ENCODE data around the gene DPAGT1. TPM values are rescaled to one million over a fixed set of nuclear protein-coding genes. Genes with fewer than 3 reads are reported as not detected.

Gene DPAGT1
- total RNA-seq, 3 donors from 2014 or later, result 36.9 to 48.2 (median 39.5) TPM

DNA sequence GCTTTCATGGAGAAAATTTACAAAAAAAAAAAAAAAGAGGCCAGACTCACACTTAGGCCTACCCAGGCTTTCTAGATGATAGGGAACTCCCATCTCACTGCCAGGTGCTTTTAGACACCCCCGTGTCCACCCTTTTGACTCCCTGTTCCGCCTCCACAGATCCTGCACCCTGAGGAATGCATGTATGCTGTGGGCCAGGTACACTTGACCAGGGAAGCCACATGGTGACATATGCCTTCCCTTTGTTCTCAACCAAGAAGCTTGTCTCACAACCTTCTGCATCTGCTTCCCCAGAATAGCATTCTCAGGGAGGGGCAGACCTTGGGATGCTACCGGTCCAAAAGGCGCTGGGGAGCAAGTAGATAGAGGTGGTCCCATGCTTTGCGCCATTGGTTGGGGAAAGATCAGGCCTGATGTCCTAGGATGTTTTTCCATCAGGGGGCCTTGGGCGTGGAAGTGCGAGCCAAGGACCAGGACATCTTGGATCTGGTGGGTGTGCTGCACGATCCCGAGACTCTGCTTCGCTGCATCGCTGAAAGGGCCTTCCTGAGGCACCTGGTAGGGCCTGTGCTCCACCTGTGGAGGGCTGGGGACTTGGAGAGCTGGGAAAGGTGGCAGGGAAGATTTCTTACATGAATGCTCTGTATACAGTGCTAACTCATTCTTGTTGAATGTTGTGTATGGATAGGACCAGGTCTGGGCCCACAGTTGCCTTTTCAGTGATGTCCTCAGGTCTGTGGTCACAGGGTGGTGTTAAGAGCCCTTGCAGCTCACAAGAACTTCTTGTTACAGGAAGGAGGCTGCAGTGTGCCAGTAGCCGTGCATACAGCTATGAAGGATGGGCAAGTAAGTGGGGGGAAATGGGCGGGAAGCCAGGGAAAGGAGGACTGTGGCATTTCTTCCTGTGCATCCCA, 9.4 kb downstream of the DPAGT1 start:
- ATAC-seq, result no peak
- H3K4me3 ChIP-seq, result no peak overlapping the region
- no peak for DNase-seq

DNA sequence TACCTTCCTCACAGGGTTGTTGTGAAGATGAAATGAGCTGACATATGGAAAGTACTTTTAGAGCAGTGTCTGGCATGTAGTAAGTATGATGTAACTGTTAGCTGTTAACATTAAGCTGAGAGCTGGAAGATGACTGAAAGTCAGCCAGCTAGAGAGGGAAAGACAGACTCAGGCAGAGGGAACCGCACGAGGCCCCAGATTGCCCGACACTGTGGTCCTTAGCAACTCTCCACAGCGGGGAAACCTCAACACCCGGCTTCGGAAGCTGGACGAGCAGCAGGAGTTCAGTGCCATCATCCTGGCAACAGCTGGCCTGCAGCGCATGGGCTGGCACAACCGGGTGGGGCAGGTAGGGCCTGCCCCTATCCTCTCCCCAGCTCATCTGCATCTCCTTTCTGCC, 10.5 kb downstream of the DPAGT1 start:
- ATAC-seq, result no peak
- no peak overlapping the region for H3K4me3 ChIP-seq
- peaks cover 17% of the 10 kb centered on the region for H3K4me1 ChIP-seq (ENCODE audit: low read depth)
- intact Hi-C loops (cut with DNase I, micrococcal nuclease), result no loop called here
- no peaks in the 10 kb centered on the region for H3K36me3 ChIP-seq (ENCODE audit: low read depth)
- H3K9me3 ChIP-seq, result no peaks in the 10 kb centered on the region
- TF ChIP-seq, protein P1, sequence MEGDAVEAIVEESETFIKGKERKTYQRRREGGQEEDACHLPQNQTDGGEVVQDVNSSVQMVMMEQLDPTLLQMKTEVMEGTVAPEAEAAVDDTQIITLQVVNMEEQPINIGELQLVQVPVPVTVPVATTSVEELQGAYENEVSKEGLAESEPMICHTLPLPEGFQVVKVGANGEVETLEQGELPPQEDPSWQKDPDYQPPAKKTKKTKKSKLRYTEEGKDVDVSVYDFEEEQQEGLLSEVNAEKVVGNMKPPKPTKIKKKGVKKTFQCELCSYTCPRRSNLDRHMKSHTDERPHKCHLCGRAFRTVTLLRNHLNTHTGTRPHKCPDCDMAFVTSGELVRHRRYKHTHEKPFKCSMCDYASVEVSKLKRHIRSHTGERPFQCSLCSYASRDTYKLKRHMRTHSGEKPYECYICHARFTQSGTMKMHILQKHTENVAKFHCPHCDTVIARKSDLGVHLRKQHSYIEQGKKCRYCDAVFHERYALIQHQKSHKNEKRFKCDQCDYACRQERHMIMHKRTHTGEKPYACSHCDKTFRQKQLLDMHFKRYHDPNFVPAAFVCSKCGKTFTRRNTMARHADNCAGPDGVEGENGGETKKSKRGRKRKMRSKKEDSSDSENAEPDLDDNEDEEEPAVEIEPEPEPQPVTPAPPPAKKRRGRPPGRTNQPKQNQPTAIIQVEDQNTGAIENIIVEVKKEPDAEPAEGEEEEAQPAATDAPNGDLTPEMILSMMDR (IDR thresholded peaks at IDR 0.05), result no peak
- no peak for DNase-seq

More for the DNA sequence above, 9.4 kb downstream of the DPAGT1 start:
- TF ChIP-seq, protein P1 (IDR thresholded peaks at IDR 0.05), result no peak
- intact Hi-C loops (cut with DNase I, micrococcal nuclease), result no loop called here
- Histone ChIP-seq H3K36me3 (ENCODE audit: low read depth) (no peaks in the 10 kb centered on the region), H3K9me3 (no peaks in the 10 kb centered on the region), H3K4me1 (ENCODE audit: low read depth) (peaks cover 16% of the 10 kb centered on the region)

DNA sequence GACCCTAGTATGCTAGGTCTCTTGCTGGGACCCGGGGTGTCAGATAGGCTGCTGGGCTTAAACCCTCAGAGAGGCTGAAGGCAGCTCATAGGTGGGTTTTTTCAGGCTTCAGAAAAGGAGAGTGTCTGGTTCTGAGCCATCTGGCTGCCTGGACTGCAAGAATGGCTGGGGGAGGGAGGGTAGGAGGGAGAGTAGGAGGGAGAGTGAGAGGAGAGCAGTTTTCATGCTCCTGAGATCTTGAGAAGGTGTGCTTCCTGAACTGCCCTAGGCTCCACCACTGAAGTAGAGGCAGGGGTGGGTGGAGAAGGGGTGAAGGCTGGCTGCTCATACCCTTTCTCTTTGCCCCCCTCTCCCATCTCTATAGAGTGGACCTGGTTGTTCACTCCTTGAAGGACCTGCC, 12.3 kb downstream of the DPAGT1 start:
- TF ChIP-seq, protein P1 (IDR thresholded peaks at IDR 0.05), result no peak
- Histone ChIP-seq H3K4me3 (no peak overlapping the region), H3K4me1 (ENCODE audit: low read depth) (peaks cover 29% of the 10 kb centered on the region), H3K36me3 (ENCODE audit: low read depth) (no peaks in the 10 kb centered on the region), H3K9me3 (no peaks in the 10 kb centered on the region)
- intact Hi-C loops (cut with DNase I, micrococcal nuclease), result no loop called here
- ATAC-seq, result no peak
- no peak for DNase-seq

DNA sequence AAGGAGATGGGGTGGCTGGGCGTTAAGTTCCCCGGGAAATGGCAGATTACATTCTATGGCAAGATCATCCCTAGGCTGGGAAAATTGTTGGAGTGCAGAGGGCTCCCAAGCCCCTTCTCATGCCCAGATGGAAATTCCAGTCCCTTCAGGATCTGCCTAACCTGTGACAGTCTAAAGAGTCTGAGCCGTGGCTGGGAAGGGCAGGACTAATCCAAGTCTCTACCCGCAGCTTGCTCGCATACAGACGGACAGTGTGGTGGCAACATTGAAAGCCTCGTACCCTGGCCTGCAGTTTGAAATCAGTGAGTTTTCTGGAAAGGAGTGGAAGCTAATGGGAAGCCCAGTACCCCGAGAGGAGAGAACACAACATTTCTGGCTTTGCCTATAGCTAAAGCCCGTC, 13.2 kb downstream of the DPAGT1 start:
- H3K4me1 ChIP-seq (ENCODE audit: low read depth), result peaks cover 25% of the 10 kb centered on the region
- H3K4me3 ChIP-seq, result no peak overlapping the region
- ATAC-seq (no peak), DNase-seq (no peak)
- intact Hi-C loops (cut with DNase I, micrococcal nuclease), result no loop called here
- TF ChIP-seq, protein P1 (IDR thresholded peaks at IDR 0.05), result no peak
- H3K36me3 ChIP-seq (ENCODE audit: low read depth), result no peaks in the 10 kb centered on the region
- no peaks in the 10 kb centered on the region for H3K9me3 ChIP-seq

DNA sequence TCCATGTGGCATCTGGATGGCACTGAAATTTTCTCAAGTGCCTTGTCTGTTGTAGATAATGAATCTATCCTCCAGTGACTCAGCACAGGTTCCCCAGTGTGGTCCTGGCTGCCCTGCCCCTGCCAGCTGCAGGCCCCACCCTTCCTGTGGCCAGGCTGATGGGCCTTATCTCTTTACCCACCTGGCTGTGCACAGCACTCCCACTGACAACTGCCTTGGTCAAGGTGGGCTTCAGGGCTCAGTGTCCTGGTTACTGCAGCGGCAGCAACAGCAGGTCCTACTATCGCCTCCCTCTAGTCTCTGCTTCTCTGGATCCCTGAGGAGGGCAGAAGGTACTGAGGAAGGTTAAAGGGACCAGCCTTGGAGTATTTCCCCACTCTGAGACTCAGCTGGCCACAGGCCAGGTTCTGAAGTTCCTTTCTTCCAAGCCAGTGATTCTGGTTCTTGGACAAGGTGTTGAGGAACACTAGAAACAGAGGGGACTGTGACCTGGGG, 13.9 kb downstream of the DPAGT1 start:
- H3K4me1 ChIP-seq (ENCODE audit: low read depth), result peaks cover 19% of the 10 kb centered on the region
- TF ChIP-seq, protein P1 (IDR thresholded peaks at IDR 0.05), result no peak
- intact Hi-C loops (cut with DNase I, micrococcal nuclease), result no loop called here
- no peak overlapping the region for H3K4me3 ChIP-seq
- H3K9me3 ChIP-seq, result no peaks in the 10 kb centered on the region
- H3K36me3 ChIP-seq (ENCODE audit: low read depth), result no peaks in the 10 kb centered on the region
- DNase-seq, result no peak
- ATAC-seq, result no peak
